DMS114 treated with DMSO at 0.1 percent for 48 hours (cell line): ENCODE results near the gene ALOX5.

Experiments
- DNase-seq: peaks from one replicate; lab custom pipeline; 2025; ENCODE audit not compliant: unreplicated experiment; lab: John Stamatoyannopoulos, UW

Gene ALOX5

GRCh38 chr10:45441239-45442190 is 67.5 kb downstream of the ALOX5 start:
- DNase-seq = no peak

GRCh38 chr10:45442251-45442650 is 68.2 kb downstream of the ALOX5 start:
- DNase-seq = no peak

- DNase-seq = no peak
These were observed 68.6 kb downstream of the ALOX5 start for GRCh38 chr10:45442662-45443061.

DNA sequence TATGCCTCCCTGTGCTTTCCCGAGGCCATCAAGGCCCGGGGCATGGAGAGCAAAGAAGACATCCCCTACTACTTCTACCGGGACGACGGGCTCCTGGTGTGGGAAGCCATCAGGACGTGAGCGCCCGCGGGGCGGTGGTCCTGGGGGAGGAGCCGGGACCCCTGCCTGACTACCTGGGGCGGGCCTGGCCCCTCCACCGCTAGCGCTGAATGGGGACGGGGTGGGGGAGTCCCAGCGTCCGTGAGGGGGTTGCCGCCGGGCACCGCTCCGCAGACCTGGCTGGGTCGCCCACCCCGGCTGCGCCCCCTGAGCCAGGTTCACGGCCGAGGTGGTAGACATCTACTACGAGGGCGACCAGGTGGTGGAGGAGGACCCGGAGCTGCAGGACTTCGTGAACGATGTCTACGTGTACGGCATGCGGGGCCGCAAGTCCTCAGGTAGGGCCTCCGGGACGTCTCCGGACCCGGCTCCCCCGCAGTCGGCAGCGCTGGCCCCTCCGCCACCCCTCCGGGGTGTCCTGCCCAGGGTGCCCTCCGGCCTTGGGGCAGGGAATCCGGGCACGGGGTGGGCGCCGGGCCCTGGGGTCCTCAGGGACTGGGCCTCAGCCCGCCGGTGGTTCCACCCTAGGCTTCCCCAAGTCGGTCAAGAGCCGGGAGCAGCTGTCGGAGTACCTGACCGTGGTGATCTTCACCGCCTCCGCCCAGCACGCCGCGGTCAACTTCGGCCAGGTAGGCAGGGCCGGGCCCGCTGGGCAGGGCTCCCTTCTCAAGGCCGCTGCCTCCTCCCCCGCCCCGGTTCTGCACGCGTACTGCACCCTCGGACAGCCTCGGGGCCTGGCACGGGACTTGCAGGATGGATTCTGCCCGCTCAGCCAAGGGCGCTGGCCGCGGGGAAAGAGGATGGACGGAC is 69.3 kb downstream of the ALOX5 start:
- DNase-seq = no peak

GRCh38 chr10:45444022-45444421 is 70.0 kb downstream of the ALOX5 start:
- DNase-seq = no peak

DNA sequence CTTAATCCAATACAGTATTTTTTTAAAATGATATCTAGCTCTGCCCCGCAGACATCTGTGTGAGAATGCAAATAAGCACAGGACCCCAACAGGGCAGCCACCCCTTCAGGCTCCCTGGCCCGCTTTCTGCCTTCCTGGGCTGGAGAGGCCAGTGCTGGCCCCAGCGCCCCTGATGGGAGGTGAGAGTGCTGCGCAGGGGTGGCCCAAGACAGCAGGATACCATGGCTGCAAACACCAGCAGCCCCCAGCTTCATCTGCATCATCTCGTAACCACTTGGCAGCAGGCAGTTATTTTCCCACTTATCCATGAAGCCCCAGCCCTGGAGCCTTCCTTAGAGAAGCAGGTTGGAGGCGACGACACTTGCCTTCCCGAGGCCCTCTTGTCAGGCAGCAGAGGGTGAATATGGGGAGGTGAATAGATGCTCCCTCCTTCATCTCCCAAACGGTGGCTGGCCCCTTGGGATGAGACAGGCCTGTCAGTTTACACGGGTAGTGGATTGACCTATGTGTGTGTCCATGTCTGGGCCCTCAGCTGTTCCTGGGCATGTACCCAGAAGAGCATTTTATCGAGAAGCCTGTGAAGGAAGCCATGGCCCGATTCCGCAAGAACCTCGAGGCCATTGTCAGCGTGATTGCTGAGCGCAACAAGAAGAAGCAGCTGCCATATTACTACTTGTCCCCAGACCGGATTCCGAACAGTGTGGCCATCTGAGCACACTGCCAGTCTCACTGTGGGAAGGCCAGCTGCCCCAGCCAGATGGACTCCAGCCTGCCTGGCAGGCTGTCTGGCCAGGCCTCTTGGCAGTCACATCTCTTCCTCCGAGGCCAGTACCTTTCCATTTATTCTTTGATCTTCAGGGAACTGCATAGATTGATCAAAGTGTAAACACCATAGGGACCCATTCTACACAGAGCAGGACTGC is 71.2 kb downstream of the ALOX5 start:
- DNase-seq = no peak

GRCh38 chr10:45446858-45447257 is 72.8 kb downstream of the ALOX5 start:
- no peak for DNase-seq

GRCh38 chr10:45447416-45447815 is 73.4 kb downstream of the ALOX5 start:
- DNase-seq = no peak

GRCh38 chr10:45450866-45451265 is 76.8 kb downstream of the ALOX5 start:
- DNase-seq = no peak

DNA sequence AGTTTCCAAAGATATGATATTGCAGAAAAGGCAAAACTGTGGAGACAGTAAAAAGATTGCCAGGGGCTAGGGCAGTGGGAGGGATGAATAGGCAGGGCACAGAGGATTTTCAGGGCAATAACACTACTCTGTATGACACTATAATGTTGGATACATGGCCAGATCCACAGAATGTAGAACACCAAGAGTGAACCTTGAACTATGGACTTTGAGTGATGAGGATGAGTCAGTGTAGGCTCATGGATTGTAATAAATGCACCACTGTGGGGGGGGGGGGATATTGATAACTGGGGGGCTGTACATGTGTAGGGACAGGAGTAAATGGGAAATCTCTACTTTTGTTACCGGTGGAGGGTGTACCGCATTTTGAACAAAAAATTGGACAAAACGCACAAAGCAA is 77.4 kb downstream of the ALOX5 start:
- DNase-seq = no peak

- DNase-seq = no peak
These were observed 78.3 kb downstream of the ALOX5 start for GRCh38 chr10:45452268-45452667.

GRCh38 chr10:45452743-45453452 is 78.9 kb downstream of the ALOX5 start:
- DNase-seq = no peak

DNA sequence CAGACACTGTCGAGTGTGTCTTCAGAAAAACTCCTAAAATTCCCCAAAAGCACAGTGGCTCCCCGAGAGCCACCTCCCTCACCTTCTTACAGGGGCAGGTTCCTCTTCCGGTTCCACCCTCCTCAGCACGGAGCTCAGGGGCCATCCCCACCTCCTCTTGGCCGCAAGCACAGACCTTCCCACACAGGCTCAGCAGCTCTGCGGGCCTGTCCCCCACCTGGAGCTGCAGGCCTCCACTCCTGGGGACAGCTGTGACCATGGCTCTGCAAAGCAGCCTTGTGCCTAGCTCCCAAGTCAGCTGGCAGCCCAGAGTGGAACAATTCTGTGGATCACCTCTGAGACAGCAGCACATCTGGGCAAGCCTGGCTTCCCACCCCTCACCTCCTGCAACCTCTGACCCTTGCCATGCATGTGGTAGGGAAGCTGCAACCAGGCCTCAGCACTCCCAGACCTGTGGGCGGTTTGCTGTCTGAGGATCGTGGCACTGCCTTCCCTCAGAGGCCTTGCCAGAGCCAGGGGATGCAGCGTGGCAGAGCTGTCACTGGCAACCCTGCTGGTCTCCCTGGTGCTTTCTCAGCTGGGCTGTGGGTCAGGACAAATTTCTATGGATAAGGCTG is 79.7 kb downstream of the ALOX5 start:
- DNase-seq = no peak

GRCh38 chr10:45454262-45454661 is 80.2 kb downstream of the ALOX5 start:
- DNase-seq = no peak

GRCh38 chr10:45454859-45455258 is 80.8 kb downstream of the ALOX5 start:
- DNase-seq = no peak

DNA sequence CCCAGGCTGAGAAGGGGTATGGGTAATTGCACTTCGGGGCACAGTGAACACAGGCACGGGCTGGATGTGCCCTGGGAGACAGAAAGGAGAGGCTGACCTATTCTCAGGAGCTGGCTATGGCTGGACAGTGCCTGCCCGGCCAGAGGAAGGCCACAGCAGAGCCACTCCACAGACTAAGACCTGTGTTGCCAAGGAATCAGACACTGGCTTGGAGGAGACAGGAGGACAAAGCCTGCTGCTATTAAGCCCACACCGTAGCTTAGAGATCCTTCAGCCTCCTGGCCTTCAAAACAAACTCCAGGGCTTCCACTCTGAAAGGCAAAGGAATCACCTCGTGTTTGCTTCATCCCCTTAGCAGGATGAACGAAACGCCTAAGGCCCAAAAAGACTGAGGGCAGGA is 82.2 kb downstream of the ALOX5 start:
- no peak for DNase-seq

DNA sequence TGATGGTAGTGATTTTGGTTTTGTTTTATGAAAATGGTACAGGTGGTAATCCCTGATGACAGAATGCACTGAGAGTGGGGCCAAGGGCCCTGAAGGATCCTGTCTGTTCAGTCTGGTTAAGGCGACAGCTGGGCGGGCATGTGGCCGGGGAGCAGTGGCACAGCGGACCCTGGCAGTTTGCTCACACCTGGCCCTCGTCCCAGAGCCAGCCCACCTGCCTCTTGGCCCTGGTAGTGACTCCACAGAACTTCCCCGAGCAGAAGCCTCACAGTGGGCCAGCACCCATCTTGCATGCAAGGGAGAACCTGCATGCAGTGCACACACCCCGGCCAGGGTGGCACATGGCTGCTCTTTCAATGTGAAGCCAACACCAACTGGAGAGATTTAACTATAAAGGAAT is 82.8 kb downstream of the ALOX5 start:
- DNase-seq = no peak

- DNase-seq = no peak
These were observed 83.5 kb downstream of the ALOX5 start for GRCh38 chr10:45457487-45457886.

DNA sequence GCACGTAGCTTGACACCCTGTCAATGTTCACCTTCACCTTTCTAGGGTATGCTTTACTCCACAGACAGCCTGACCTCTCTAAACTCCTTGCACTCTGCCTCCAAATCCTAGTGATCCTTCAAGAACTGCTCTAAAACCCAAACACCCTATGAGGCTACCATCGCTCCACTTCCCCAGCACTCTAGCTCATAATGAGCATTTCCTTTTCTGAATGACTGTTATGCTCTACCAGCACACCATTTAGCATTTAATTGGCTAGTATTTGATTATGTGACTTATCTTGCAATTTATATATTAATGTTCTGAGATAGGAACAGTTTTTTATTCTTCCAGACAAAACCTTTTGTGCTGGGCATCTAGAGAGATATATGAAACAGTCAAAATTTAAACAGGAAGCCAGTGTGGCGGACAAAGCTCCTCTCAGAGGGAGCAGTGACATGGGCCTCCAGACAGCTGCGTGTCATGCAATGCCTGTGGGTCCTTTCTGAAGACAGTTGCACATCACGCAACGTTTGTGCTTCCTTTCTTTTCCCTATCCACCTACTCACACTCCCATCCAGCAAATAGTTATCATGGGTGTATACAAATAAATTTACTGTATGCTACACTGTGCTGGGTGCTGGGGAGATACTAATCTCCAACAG is 86.3 kb downstream of the ALOX5 start:
- no peak for DNase-seq
